GM10847 (cell line): ENCODE measurements around the gene HUNK.

Experiments
- POLR2A ChIP-seq: IDR thresholded peaks from 2 replicates; pipeline ENCODE4 v1.6.1; 2011; ENCODE audit not compliant: insufficient read length; ENCODE audit errors: extremely low read depth

The HUNK gene

GRCh38 chr21:31988492-31989290, 115.9 kb downstream of the HUNK start:
- TF ChIP-seq POLR2A: no peak

GRCh38 chr21:31991356-31992331, 118.8 kb downstream of the HUNK start:
- no peak for TF ChIP-seq POLR2A

GRCh38 chr21:31992391-31992790, 119.6 kb downstream of the HUNK start:
- TF ChIP-seq POLR2A: no peak

- TF ChIP-seq POLR2A: no peak
Observed at GRCh38 chr21:31993826-31994825, 121.3 kb downstream of the HUNK start.

- no peak for TF ChIP-seq POLR2A
Observed at GRCh38 chr21:31997191-31997590, 124.4 kb downstream of the HUNK start.

- no peak for TF ChIP-seq POLR2A
Observed at GRCh38 chr21:31999810-32000468, 127.1 kb downstream of the HUNK start.

GRCh38 chr21:32001390-32001789, 128.6 kb downstream of the HUNK start:
- TF ChIP-seq POLR2A: no peak

GRCh38 chr21:32003411-32003810, 130.6 kb downstream of the HUNK start:
- no peak for TF ChIP-seq POLR2A

GRCh38 chr21:32004291-32004690, 131.5 kb downstream of the HUNK start:
- TF ChIP-seq POLR2A: no peak

GRCh38 chr21:32007456-32007855, 134.6 kb downstream of the HUNK start:
- TF ChIP-seq POLR2A: no peak

GRCh38 chr21:32008714-32009113, 135.9 kb downstream of the HUNK start:
- no peak for TF ChIP-seq POLR2A

- TF ChIP-seq POLR2A: no peak
Observed at GRCh38 chr21:32009263-32009662, 136.4 kb downstream of the HUNK start.

- no peak for TF ChIP-seq POLR2A
Observed at GRCh38 chr21:32015461-32016139, 142.8 kb downstream of the HUNK start.

GRCh38 chr21:32018381-32018780, 145.6 kb downstream of the HUNK start:
- TF ChIP-seq POLR2A: no peak
